Activated CD4-positive, alpha-beta T cell treated with anti-CD3 and anti-CD28 coated beads, Interleukin-2, amount 50 U/mL, for 24 hours (primary cell): ENCODE measurements around the gene HHAT.
"Not testable (repeated sequence)": the region's sequence is repeated elsewhere in the genome, so short reads cannot be mapped to it uniquely, and the experiment has no call there.

Experiments used
- DNase-seq, 2 donors: peaks; one replicate each; pipeline ENCODE4 v3.0.0-alpha.2; 2020; ENCODE audit warnings: low read depth in 1 of 2, low spot score in 1 of 2

Gene HHAT

DNA sequence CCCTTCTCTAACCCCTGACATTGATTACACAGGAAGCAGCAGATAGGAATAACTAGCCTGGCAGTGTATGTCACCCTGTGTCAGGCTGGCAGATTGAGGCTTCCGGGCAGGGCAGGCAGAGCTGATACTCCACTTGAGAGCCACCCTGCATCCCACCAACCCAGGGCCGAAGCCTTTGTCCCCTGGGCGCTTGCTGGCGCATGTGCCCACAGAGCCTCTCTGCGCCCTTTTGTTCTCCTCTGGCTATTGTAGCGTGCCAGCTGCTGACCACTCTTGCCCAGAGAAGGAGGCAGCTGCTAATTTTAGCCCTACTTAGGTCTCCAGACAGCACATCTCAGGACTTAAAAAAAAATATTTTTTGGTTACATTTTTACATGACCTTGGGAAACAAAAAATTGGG is 304.9 kb downstream of the HHAT start:
- DNase-seq = no peak

DNA sequence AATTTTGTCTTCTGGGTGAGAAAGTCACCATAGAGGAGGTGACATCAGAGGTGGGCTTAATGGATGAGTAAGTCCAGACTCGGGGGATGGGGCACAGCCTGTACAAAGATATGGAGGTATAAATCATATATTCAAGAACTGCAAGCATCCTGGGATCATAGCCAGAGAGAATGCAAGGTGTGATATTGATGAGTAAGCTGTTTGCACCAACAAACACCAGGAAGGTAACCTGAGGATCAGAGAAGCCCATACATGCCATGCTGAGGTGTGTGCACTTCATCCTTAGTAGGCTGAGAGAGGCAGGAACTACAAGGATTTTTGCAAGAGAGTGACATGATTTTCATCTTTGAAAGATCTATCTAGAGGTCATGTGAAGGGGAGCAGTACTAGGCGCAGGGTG is 306.4 kb downstream of the HHAT start:
- DNase-seq = no peak

DNA sequence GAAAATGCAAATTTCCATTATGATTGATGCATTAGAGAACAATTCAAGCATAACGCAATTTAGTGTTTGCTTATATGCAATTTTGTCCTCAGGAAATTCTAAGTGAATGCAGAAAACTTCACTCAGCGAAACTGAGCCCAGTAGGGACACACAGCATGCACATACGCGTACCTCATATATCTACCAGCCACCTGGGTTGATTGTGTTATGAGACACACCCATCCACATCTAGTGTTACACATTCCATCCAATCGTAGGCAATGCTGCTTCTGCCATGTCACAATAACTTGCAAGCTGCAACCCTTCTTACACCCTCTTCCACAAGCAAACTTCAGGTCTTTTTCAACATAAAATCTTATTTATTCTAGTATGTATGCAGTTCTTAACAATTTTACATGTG is 312.9 kb downstream of the HHAT start:
- no peak for DNase-seq

DNA sequence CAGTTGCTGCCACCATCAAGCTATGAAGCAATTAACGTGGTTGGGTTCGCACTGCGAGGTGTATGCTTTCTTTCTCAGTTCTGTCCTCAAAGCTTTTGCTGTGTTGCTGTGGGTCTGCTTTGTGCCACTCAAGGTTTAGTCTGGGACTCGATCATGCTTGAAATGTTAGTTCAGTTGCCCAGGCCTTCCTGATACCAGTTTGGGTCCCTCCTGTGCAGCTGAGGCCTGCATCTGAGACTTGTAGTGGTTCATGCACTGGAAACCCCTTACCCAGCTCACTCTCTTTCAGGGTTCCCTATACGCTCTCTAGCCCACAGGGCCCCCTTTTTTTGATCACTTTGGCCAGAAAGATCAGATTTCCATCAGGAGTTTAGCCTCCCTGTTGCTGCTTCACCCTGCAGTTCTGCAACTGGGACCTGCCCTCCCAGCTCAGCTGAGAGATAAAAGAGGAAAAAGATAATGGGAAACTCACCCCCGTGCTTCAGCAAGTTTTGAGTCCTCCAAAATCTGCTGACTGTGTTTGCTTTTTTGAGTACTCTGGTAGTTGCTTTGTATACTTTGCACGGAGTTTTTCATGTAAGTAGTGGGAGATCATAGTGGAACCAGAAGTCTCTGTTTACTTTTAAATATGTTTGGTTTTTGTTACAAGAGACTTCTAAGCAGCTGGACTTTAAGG is 317.0 kb downstream of the HHAT start:
- no peak for DNase-seq

DNA sequence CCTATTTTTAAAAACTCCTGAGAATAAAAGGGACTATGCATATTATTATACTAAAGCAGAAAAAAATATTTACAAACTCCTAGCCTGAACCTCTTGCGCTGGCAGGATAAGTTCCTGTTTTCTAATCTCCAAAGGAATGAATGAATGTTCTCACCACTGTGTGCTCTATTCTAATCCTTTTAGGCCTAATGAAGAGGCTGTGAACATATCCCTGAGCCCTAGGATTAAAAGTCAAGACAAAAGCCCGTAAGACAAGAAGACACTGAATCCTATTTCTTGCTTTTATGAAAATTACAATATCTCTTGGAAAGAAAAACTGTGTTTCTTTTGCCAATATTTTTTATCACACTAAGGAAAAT is 317.5 kb downstream of the HHAT start:
- DNase-seq = no peak

DNA sequence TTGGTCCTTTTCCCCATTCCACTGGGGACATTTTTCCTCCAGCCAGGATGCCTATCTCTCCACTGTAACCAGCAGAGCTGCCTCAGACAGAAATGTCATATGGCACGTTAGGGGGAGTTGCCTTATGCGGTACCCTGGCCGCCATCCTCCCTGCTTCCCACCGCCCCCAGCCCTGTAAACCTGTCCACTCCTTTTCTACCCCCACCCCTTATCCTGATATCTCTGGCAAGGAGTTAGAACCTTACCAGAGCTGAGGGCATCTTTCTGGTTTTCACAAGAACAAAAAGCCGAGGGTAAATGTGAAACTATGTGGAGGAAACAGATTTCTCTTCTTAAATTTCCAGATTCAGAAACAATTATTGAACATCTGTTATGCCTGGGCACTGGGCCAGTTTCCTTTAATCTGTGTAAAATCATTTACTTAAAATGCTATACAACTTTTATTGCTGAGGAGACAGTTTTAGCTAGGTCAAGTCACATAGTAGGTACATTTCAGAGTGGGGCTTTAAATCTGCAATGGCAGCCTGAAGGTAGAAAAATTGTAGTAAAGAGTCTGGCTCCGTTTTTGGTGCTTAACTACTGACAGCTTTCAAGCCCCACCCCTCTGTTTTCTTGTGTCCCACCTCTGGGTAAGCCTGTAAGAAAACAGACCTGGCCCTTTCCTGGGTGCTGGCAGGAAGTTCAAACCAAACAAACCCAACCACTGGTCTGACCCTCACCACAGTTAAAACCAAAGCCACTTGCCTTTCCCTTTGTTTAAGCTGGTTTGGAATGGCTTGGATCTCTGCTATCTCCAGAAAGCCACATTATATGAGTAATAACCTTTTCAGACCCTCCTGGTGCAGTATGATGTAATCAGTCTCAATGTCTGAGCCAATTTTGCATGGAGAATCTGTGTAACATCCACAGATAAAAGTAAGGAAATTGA is 319.0 kb downstream of the HHAT start:
- no peak for DNase-seq

DNA sequence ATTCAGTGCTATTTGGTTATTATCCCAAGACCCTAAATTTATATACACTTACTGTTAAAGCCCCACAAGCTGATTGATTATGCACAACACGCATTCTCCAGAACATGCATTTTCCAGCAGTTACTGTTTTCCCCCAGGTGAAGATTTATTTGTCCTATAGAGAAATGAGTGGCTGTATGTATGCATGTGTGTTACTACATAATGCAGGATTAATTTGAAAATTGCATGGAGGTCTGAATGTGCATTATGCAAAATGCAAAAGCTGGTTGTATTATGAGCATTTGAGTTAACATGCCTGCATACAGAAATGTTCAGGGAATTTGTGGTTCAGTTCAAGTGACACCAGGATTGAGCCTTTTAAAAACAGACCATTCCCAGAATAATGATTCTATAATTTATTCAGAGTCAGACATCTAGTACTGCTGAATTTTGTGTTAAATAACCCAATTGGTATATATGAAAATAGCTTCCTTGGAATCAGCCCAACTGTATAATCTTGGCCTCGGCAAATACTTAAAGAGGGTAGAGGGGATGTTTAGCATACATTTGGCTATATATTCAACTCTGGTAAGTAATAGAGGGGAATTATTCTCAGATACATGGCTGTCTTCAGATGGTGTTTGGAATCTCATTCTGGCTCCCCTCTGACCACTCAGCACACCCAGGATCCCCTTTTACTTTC is 320.0 kb downstream of the HHAT start:
- no peak for DNase-seq

DNA sequence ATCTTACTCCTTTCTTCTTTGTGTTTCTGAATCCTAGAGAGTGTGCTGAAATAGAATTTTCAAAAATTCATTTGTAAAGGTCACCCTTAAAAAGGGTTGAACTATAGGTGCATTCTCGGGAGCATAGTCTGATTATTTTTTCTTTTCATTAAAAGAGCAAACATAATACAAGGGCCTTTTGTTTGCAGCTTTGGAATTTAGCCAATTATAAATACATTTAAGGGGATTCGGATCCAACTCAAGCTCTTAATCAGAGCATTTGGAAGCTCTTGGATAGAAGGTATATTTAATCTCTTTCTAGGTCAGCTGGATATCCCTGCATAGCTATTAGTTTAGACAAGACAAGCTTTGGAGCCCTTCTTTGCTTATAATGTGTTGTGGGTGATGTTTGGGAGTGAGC is 321.7 kb downstream of the HHAT start:
- DNase-seq = no peak

DNA sequence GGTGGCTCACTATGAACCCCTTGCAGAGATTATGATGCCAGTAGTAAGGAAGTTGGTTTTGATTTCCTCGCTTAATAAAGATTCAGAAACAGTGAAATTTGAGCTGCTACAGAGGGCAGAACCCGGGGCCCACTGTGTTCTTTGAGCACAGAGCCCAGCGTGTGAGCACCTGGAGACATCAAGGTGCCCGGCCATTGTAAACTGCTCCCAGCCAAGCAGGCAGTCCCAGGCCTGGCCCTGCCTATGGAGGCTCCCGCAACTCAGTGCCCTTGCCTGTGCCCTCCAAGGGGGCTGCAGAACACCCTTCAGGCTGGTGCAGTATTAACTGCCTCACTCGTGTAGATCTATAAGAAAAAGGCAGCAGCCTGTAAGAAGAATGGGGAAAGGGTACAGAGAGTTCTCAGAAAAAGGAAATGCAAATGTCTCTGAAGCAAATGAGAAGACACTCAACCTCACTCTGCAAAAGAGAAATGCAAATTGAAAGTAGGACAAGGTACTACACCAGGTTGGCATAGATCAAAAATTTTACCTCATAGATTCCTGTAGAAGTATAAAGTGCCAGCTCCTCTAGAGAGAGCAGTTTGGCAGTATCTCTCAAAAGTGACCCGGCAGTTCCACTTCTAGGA is 323.7 kb downstream of the HHAT start:
- DNase-seq = no peak

DNA sequence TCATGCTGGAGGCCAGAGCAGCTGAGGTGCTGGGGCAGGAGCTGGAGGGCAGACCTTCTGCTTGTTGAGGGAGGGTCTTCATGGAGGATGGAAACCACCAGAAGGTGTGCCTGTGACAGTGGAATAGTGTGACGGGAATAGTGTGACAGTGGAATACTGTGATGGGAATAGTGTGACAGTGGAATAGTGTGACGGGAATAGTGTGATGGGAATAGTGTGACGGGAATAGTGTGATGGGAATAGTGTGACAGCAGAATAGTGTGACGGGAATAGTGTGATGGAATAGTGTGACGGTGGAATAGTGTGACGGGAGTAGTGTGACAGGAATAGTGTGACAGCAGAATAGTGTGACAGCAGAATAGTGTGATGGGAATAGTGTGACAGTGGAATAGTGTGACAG is 325.1 kb downstream of the HHAT start:
- no peak for DNase-seq

DNA sequence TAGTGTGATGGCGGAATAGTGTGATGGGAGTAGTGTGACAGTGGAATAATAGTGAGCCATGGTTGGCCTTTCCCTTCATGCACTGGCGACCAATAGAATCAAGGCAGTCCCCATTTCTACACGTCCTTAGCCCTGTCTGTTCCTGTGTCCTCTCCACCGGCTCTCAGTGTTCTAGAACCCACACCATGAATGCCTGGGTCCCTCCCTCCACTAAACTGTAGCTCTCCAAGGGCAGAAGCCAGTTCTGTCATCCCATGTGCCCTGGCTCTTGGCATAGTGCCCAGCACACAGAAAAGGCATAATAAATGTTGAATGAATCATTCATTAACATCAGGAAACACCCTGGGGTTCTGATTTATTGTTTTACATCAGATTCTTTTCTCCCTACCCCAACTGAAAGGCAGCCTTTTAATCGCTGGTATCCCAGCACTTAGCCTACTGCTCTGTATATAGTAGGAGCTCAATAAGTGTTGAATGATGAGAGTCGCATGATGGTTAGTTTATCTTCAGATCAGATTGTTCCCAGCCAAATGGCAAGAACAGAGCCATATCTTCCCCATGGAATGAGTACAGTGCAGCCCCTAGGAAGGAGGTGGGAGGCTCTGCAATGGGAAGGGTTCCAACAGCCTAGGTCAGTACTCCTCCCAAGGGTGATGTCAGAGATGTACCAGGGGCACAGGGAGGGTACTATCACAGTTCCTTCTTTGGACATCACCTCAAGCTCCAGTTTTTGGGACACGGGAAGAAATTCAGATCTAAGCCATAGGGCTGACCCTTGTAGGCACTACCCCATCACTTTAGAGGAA is 325.7 kb downstream of the HHAT start:
- DNase-seq = no peak

DNA sequence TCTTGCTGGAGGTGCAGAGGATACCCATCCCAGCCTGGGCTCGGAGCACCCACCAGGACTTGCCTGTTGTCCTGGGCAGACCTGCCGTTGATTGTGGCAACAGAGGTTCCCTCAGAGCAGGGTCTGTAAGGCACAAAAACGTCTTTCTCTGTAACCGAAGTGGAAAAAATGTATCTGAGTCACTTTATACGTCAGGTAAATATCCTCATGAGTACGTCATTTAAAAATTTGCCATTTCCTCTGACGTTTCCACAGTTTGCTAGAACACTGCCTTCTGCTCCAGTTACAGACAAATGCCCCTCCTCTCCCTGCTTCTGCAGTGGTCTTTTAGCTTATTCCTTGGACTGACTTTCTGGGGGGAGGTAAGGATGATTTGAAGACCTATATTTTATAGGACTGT is 326.8 kb downstream of the HHAT start:
- no peak for DNase-seq

DNA sequence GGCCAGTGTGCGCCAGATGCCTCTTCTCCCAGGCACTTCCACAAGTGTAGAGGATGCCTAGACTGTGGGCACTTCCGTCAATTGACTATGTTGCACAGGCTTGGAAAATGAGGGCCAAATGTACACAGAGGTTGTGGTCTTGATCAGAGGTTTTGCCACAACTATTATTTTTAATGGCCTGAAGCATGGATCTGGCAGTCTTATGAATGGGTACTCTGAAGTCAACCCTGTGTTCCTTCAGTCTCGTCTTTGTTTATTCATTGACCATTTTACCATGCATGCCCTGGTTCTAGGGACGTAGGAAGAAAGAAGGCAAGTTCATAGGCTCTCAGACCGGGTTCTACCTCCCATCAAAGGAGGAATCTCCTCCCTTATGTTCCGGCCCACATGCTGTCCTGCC is 329.1 kb downstream of the HHAT start:
- no peak for DNase-seq

DNA sequence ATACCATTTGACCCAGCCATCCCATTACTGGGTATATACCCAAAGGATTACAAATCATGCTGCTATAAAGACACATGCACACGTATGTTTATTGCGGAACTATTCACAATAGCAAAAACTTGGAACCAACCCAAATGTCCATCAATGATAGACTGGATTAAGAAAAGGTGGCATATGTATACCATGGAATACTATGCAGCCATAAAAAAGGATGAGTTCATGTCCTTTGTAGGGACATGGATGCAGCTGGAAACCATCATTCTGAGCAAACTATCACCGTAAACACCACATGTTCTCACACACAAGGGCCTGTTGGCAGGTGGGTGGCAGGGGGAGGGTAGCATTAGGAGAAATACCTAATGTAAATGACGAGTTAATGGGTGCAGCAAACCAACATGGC is 332.8 kb downstream of the HHAT start:
- not testable (repeated sequence) for DNase-seq

DNA sequence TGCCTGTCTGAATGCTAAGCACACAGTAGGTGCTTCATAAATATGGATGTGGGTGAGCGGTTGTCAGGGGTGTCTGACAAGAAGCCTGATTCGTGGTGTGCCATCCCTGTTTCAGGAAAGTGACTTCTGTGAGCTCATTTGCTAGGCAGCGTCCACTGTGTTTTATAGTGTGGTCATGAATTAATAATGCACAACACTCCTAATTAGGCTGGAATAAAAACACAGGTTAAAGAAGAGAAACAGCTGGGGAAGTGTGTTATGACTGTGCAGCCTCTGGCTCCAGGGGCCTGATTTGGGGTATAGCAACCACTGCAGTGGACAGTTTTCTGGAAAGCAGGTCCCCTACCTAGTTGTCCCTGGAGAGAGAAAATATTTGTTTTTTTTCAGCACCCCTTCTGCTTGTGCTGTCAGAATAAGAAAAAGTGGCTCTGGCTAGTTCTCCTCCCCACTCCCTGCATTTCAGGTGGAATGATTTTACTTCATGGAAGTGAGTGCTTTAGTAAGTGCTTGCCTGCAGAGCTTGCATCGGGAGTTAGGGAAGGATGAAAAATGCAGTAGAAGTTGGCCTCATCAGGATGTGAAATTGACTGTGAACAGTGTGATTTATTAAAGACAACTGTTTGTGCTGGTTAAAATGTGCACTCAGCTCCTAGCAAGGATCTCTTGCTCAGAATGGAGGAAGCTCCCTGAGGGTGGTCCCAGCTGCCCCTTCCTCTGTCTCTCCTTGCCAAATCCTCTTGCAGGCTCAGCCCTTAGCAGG is 333.8 kb downstream of the HHAT start:
- DNase-seq = no peak

DNA sequence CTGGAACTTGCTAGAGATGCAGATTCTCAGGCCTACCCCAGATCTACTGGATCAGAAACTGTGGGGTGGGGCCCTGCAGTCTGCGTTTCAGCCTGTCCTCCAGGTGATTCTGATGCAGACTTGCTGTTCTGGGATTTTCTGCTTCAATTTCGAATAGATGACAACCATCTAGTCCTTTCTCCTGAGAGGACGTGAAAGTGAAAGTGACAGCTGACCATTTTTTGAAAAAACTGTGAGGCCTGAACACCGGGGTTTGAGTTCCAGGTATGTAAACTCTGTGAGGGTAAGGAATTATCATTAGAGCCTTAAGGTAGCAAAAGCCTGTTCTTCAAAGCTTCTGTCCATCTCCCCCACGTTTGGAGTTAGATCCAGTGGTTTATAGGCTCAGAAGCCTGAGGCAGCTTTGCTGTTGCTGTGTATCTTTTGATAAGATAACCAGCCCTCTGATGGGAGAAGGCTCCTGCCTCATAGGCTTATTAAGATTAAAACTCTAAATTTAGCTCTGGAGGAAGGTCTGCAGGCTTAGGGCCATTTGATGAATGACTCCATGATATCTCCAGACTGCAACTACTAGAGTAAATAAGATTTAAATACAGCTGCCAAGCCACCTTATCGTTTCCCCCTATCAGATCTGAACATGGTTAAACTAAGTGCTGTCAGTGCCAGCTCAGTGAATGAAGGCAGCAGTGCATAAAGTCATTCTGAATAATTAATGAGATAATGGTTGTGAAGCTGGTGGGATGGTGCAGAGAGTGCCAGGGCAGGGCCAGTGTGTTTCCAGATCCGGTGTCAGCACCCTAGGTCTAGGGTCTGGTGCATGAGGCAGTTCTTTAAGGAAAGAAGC is 335.2 kb downstream of the HHAT start:
- DNase-seq = no peak

DNA sequence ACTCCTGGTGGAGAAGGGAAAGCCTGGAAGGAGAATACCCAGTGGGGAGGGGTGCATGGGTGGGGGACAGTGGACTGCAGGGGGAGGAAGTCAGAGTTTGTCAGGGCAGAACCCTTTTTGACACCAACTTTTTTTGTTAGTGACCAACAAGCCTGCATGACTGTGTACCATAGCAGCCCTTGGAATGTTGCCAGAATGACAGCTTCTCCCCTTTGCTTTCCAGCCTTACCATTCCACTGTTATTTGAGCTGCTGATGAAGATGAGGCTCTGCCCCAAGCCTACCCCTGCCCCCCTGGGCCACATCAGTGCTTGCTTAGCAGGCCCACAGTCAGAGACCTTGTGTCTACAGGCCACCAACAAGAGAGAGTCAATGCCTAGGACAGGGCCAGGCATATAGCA is 341.2 kb downstream of the HHAT start:
- DNase-seq = no peak

DNA sequence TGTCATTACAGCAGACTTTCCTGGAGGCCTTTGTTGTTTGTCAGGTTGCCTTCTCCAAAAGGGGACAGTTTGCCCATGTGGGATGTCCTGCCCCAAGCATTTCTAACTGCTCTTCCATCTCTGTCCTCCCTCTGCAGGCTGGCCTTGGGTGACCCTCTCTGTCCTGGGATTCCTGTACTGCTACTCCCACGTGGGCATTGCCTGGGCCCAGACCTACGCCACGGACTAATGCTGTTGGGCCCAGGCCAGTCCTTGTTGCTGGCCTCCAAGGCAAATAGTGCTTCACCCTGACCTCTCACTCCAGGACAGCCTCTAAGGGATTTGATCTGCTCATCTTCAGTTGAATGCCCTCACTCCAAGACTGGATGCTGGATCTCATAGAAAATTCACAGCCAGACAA is 345.4 kb downstream of the HHAT start:
- no peak for DNase-seq

DNA sequence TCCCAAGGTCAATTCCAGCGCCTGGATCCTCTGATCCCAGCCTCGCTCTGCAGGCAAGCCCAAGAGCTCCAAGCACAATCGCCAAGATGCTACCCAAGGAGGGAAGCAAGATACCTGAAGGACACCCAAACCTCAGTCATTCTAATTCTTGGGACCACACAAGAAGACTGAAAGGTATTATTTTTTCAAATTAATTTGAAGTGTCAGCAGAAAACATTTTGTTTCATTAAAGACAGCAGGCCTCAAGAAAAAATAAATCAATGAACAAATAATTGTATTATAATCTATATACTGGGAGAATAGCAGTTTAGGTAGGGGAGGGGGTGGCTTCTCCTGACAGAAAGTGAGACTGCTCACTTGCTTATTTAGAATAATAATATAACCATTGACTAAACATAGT is 347.8 kb downstream of the HHAT start:
- DNase-seq = no peak
